Mammary epithelial cell (primary cell): ENCODE results near the gene C10orf53.

Experiments
- EZH2 ChIP-seq: IDR thresholded peaks from 2 replicates; pipeline ENCODE4 v1.6.1; 2012; ENCODE audit warnings: low read length, inconsistent platforms, borderline replicate concordance
- TF ChIP-seq, protein P1 (sequence below), 2 donors: IDR thresholded peaks in 1 of 2; conservative IDR thresholded peaks in 1 of 2; 2 replicates each; pipeline ENCODE4 v1.5.1; 2011 to 2012; ENCODE audit warnings: inconsistent platforms in 2 of 2, low read length in 2 of 2, mild to moderate bottlenecking in 2 of 2, control low read depth in 1 of 2, low read depth in 1 of 2; ENCODE audit not compliant: insufficient read depth in 1 of 2; ENCODE audit errors: extremely low read depth in 1 of 2

DNA sequence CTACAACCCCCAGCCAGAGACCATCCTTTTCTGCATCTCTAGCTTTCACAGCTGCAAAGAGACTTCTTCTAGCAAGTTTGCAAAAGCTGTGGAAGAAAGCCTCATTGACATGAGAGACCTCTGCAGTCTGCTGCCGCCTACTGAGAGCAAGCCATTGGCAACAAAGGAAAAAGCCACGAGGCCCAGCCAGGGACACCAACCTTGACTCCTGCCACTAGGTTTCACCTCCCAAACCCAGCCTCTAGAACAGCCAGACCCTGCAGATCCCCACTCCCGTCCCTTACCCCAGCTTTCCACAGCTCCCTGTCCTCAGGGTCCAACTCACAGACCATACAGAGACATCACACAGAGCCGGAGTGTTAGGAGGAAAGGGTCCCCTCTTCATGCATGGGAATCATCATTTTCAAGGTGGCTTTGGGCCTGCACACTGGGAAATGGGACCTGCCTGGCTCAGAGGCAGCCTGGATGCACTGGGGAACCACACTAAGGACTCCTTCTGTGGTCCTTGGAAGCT, 14.6 kb upstream of the C10orf53 start:
- TF ChIP-seq, protein P1, sequence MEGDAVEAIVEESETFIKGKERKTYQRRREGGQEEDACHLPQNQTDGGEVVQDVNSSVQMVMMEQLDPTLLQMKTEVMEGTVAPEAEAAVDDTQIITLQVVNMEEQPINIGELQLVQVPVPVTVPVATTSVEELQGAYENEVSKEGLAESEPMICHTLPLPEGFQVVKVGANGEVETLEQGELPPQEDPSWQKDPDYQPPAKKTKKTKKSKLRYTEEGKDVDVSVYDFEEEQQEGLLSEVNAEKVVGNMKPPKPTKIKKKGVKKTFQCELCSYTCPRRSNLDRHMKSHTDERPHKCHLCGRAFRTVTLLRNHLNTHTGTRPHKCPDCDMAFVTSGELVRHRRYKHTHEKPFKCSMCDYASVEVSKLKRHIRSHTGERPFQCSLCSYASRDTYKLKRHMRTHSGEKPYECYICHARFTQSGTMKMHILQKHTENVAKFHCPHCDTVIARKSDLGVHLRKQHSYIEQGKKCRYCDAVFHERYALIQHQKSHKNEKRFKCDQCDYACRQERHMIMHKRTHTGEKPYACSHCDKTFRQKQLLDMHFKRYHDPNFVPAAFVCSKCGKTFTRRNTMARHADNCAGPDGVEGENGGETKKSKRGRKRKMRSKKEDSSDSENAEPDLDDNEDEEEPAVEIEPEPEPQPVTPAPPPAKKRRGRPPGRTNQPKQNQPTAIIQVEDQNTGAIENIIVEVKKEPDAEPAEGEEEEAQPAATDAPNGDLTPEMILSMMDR (conservative IDR thresholded peaks at IDR 0.05 in 1 of 2, IDR thresholded peaks at IDR 0.05 in 1 of 2; ENCODE audit: extremely low read depth in 1 of 2, insufficient read depth in 1 of 2, low read depth in 1 of 2, low read length in 2 of 2) = no peak
- TF ChIP-seq EZH2 = no peak
